Heart left ventricle (tissue), 16 donors: ENCODE data around the gene THSD4. TPM values are rescaled to one million over a fixed set of nuclear protein-coding genes. Genes with fewer than 3 reads are reported as not detected.

Experiments
- ATAC-seq, 4 donors: fragments of 200-7000 bp; cut with Tn5 transposase; one replicate each; pipeline ENCODE4 v1.9.1; 2020 to 2022; ENCODE audit warnings: moderate library complexity in 4 of 4, mild to moderate bottlenecking in 3 of 4, moderate number of reproducible peaks in 1 of 4
- DNase-seq, 5 donors: peaks; one replicate each; pipeline ENCODE4 v3.0.0-alpha.2; 2020
- H3K27ac ChIP-seq, 12 donors: fragments of 200-600 bp; sonication (generic) in 4 of 12; one replicate each; pipeline versions ENCODE4 v1.5.0 to v1.8.0; 2016 to 2022; ENCODE audit warnings: mild to moderate bottlenecking in 2 of 12
- H3K27me3 ChIP-seq, 9 donors: fragments of 200-600 bp; sonication (generic) in 2 of 9; one replicate each; pipeline versions ENCODE4 v1.5.1 to v1.8.0; 2016 to 2022; ENCODE audit warnings: mild to moderate bottlenecking in 3 of 9
- H3K36me3 ChIP-seq, 9 donors: fragments of 200-600 bp; sonication (generic) in 2 of 9; one replicate each; pipeline versions ENCODE4 v1.5.0 to v1.8.0; 2018 to 2022; ENCODE audit warnings: mild to moderate bottlenecking in 2 of 9
- H3K4me1 ChIP-seq, 12 donors: fragments of 200-600 bp; sonication (generic) in 4 of 12; one replicate each; pipeline versions ENCODE4 v1.5.0 to v1.8.0; 2016 to 2022; ENCODE audit warnings: mild to moderate bottlenecking in 3 of 12
- H3K4me3 ChIP-seq, 12 donors: fragments of 200-600 bp; sonication (generic) in 4 of 12; one replicate each; pipeline versions ENCODE4 v1.5.0 to v1.8.0; 2017 to 2022; ENCODE audit warnings: mild to moderate bottlenecking in 9 of 12, moderate library complexity in 4 of 12
- H3K9me3 ChIP-seq, 12 donors: fragments of 200-600 bp; sonication (generic) in 4 of 12; one replicate each; pipeline versions ENCODE4 v1.5.0 to v1.8.0; 2016 to 2022; ENCODE audit warnings: mild to moderate bottlenecking in 1 of 12
- CTCF ChIP-seq, 12 donors: fragments of 200-600 bp; sonication (generic) in 4 of 12; IDR thresholded peaks; one replicate each; pipeline versions ENCODE4 v1.5.0 to v1.8.0; 2018 to 2022; ENCODE audit warnings: antibody characterized with exemption in 12 of 12, mild to moderate bottlenecking in 5 of 12
- POLR2A ChIP-seq, 2 donors: fragments of 450-650 bp; IDR thresholded peaks; one replicate each; pipeline ENCODE4 v1.6.1; 2017; ENCODE audit warnings: antibody characterized with exemption in 2 of 2, mild to moderate bottlenecking in 2 of 2, moderate library complexity in 2 of 2
- WGBS, 4 donors: extraction: QIAGEN DNeasy Blood & Tissue Kit in 2 of 4; methylation state at CpG; one replicate each; pipeline versions ENCODE4 v1.1.5 to v1.1.7; 2013 to 2018; 5-methylcytosine and 5-hydroxymethylcytosine counted together
- intact Hi-C, 10 donors: fragments of 100-400 bp; cut with DNase I; formaldehyde crosslinking; loops; one replicate each; pipeline versions ENCODE4 v1.11.1 to v1.14.2; 2022
- polyA plus RNA-seq, 2 donors: library from polyadenylated mRNA; stranded (reverse); fragments of 200-250 nt; gene quantifications; one replicate each; pipeline ENCODE4 v1.2.3, GENCODE V29; 2013
- total RNA-seq, 9 donors: library from RNA; depleted of rRNA in 2 of 9; stranded (reverse); fragments of >200 nt in 2 of 9; fragmentation: NEBNext Ultra II Directional in 3 of 9; extraction: Animal tissue kit (Norgen Biotek cat#: 25700) in 3 of 9; gene quantifications; one replicate each; pipeline versions ENCODE4 v1.1.0 to v1.2.4, GENCODE V29; 2016 to 2023
- donor health status: ischemic (EF 13 %, LVEDD 7.1; RV severe dilation, severe dysfunction).
- donor health status: healthy with polysubstance abuse.
- donor health status: DM: no; HTN: yes; CAD: no.
- donor health status: DM: no; HTN: no; CAD: no.
- donor health status: ischemic (EF 25% LVEDD 6.9; RV normal size, moderate dysfunction).
- donor health status: ischemic (EF 25% LVEDD 5.7; RV mildly dilated, moderate dysfunction).
- donor health status: healthy.
- donor health status: DM: yes; HTN: yes; CAD: no.
- donor health status: ischemic (EF 35%, LVEDD 5.7; RV mildly dilated, moderate dysfunction).
- donor health status: nonischemic (EF 11% LVEDD 7.7; RV severe dilation, severe dysfunction).
- donor health status: DM: yes; HTN: yes; CAD: no.
- donor health status: PGD.
- donor health status: ischemic (EF 29% LVEDD 5.4; RV normal size, mild dysfunction).
- donor health status: nonischemic (EF 23%, LVEDD 6.1; RV moderate dilation, normal function).

Gene THSD4
- total and polyA plus RNA-seq, 11 donors: 32.6 to 206 (median 93.2) TPM

GRCh38 chr15:71526060-71526820 lies 411.0 kb downstream of the THSD4 start:
- Histone ChIP-seq H3K36me3 (no peaks in the 10 kb centered on the region), H3K27ac (peak overlapping the region in 2 of 12 donors; percentile 1 to 21), H3K27me3 (no peaks in the 10 kb centered on the region), H3K9me3 (no peaks in the 10 kb centered on the region), H3K4me1 (peaks cover 0 to 17% (median 8%) of the 10 kb centered on the region in 12 donors), H3K4me3 (peak overlapping the region in 1 of 12 donors; percentile 23)
- ATAC-seq (peak in 1 of 4 donors; percentile 32), DNase-seq (no peak)
- TF ChIP-seq POLR2A (IDR thresholded peaks at IDR 0.05) (no peak), CTCF (IDR thresholded peaks at IDR 0.05) (no peak)
- intact Hi-C loops: no loop called here
- 34 to 37% (median 35%) methylated on average over 10 of the region's 10 CpGs for WGBS, 4 donors

GRCh38 chr15:71529361-71529760 lies 414.1 kb downstream of the THSD4 start:
- DNase-seq: no peak
- Histone ChIP-seq H3K36me3 (no peaks in the 10 kb centered on the region), H3K27ac (no peak overlapping the region), H3K4me3 (no peak overlapping the region), H3K4me1 (peaks cover 0 to 19% (median 8%) of the 10 kb centered on the region in 12 donors), H3K27me3 (no peaks in the 10 kb centered on the region), H3K9me3 (peaks cover 0 to 8% (median 0%) of the 10 kb centered on the region in 12 donors)
- intact Hi-C loops: no loop called here
- no peak for ATAC-seq
- TF ChIP-seq CTCF (IDR thresholded peaks at IDR 0.05) (no peak), POLR2A (IDR thresholded peaks at IDR 0.05) (no peak)
- WGBS, 4 donors: 94 to 98% (median 95%) methylated on average over 1 of the region's 1 CpG

- Histone ChIP-seq H3K4me1 (peaks cover 0 to 19% (median 8%) of the 10 kb centered on the region in 12 donors), H3K9me3 (peaks cover 0 to 8% (median 0%) of the 10 kb centered on the region in 12 donors), H3K4me3 (no peak overlapping the region), H3K36me3 (no peaks in the 10 kb centered on the region), H3K27ac (no peak overlapping the region), H3K27me3 (no peaks in the 10 kb centered on the region)
- TF ChIP-seq POLR2A (IDR thresholded peaks at IDR 0.05): no peak
- DNase-seq (no peak), ATAC-seq (peak in 3 of 4 donors; percentile 32 to 47 (median 41))
- 48 to 72% (median 69%) methylated on average over 3 of the region's 3 CpGs for whole genome bisulfite sequencing, 4 donors
- intact Hi-C loops: loop anchor here in 1 of 10 donors (5.0 kb wide), 1 partner anchor 68 kb away; no protein-coding TSS in a partner anchor
These were observed 414.8 kb downstream of the THSD4 start for GRCh38 chr15:71530116-71530515.

DNA sequence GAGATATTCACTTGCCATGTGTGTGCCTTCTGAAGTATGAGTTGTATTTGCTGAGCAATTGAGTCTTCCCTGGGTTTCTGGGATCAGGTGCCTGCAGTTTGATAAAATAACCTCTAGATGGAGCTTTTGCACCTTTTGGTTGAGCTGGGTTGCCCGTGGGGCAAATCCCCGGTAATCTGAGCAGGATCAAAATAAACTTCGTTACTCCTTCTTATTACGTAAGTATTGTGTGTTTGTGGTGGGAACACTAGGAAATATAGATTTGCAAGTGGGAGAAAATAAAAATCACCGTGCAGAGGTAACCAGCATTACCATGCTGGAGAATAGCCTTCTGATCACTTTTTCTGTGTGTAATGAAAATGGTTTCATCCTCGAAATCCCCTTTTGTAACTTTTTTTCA lies 417.7 kb downstream of the THSD4 start:
- peak in 1 of 4 donors; percentile 23 for ATAC-seq
- H3K36me3 ChIP-seq: no peaks in the 10 kb centered on the region
- WGBS, 4 donors: 67 to 72% (median 69%) methylated on average over 6 of the region's 6 CpGs
- peaks cover 0 to 11% (median 0%) of the 10 kb centered on the region in 12 donors for H3K4me1 ChIP-seq
- no peak for DNase-seq
- no peaks in the 10 kb centered on the region for H3K27me3 ChIP-seq
- TF ChIP-seq CTCF (IDR thresholded peaks at IDR 0.05): peak; percentile 24 to 59 (median 48)
- no peak for TF ChIP-seq POLR2A (IDR thresholded peaks at IDR 0.05)
- intact Hi-C loops: loop anchor here in 1 of 10 donors (5.0 kb wide), 1 partner anchor 71 kb away; no protein-coding TSS in a partner anchor
- no peak overlapping the region for H3K4me3 ChIP-seq
- peaks cover 0 to 8% (median 0%) of the 10 kb centered on the region in 12 donors for H3K9me3 ChIP-seq
- H3K27ac ChIP-seq: no peak overlapping the region
